Adrenal gland (tissue), 5 donors: ENCODE results near the gene HMGCS2.

Source experiments
- CTCF ChIP-seq, 6 experiments: fragments of 450-650 bp in 4 of 6; fragments of 200-600 bp in 2 of 6; sonication (generic) in 1 of 6; IDR thresholded peaks; 1 replicate in 5 of 6; 2 replicates in 1 of 6; pipeline versions ENCODE4 v1.5.1 to v1.8.0; 2016 to 2021; ENCODE audit warnings: antibody characterized with exemption in 6 of 6, mild to moderate bottlenecking in 2 of 6, moderate library complexity in 1 of 6
- POLR2A ChIP-seq, 2 donors: fragments of 450-650 bp; IDR thresholded peaks; one replicate each; pipeline ENCODE4 v1.6.1; 2017; ENCODE audit warnings: antibody characterized with exemption in 2 of 2, mild to moderate bottlenecking in 2 of 2, moderate library complexity in 1 of 2
- donor health status: DM: no; HTN: no; CAD: no.

GRCh38 chr1:119795261-119796200 lies 26.8 kb upstream of the HMGCS2 start:
- TF ChIP-seq POLR2A (IDR thresholded peaks at IDR 0.05) (no peak), CTCF (IDR thresholded peaks at IDR 0.05) (no peak)
